NB4 (cell line): Measurements from ENCODE around the gene KRTAP4-8.

Source experiments
- CTCF ChIP-seq: IDR thresholded peaks from one replicate; pipeline ENCODE4 v1.5.1; 2012; ENCODE audit warnings: low read depth, low read length
- MAX ChIP-seq: IDR thresholded peaks from 2 replicates; pipeline ENCODE4 v1.6.1; 2011; ENCODE audit warnings: low read depth, low read length
- POLR2A ChIP-seq: IDR thresholded peaks from 2 replicates; pipeline ENCODE4 v1.6.1; 2011; ENCODE audit warnings: mild to moderate bottlenecking; ENCODE audit not compliant: insufficient read length; ENCODE audit errors: extremely low read depth

GRCh38 chr17:41145261-41145660, 47.3 kb upstream of the KRTAP4-8 start:
- no peak for TF ChIP-seq CTCF
- no peak for TF ChIP-seq POLR2A
- TF ChIP-seq MAX: no peak
